ENCODE measurements around the gene PCMTD2. TPM values are rescaled to one million over a fixed set of nuclear protein-coding genes. Genes with fewer than 3 reads are reported as not detected.

PCMTD2 gene
- total and polyA plus RNA-seq, 2 of the 13 experiments (the other 11 are each of a cell fraction or from before 2014, with no cell fraction given) = 47.0 to 76.9 TPM

- TF ChIP-seq ZNF205 (CRISPR knock-in tag; IDR thresholded peaks at IDR 0.05) (peak; percentile 94), SAP130 (CRISPR knock-in tag; IDR thresholded peaks at IDR 0.05; ENCODE audit: low read depth) (peak; percentile 67), ZNF503 (CRISPR knock-in tag; IDR thresholded peaks at IDR 0.05) (no peak; the same call in none of the 2 replicates), ZNF333 (CRISPR knock-in tag; IDR thresholded peaks at IDR 0.05; ENCODE audit: borderline replicate concordance) (peak; percentile 95), AGO1 (IDR thresholded peaks at IDR 0.05; ENCODE audit: low read depth, low read length, poor library complexity, severe bottlenecking) (no peak), ZMYM3 (CRISPR knock-in tag; IDR thresholded peaks at IDR 0.05) (peak; percentile 70), ZNF605 (CRISPR knock-in tag; IDR thresholded peaks at IDR 0.05) (peak; percentile 44), NBN (conservative IDR thresholded peaks at IDR 0.05) (no peak), NCOA1 (CRISPR knock-in tag; IDR thresholded peaks at IDR 0.05) (peak; percentile 43; the same call in 1 of the 2 replicates), TFAP4 (IDR thresholded peaks at IDR 0.05; ENCODE audit: borderline replicate concordance, low read depth) (peak; percentile 7; the same call in 1 of the 2 replicates), ZBTB37 (CRISPR knock-in tag; IDR thresholded peaks at IDR 0.05) (no peak), SIN3A (IDR thresholded peaks at IDR 0.05; ENCODE audit: borderline replicate concordance, low read depth, low read length) (peak; percentile 61; the same call in 1 of the 2 replicates), GABPB1 (CRISPR knock-in tag; IDR thresholded peaks at IDR 0.05) (peak; percentile 89), ZNF276 (CRISPR knock-in tag; IDR thresholded peaks at IDR 0.05; ENCODE audit: low read depth) (peak; percentile 88), ZNF619 (CRISPR knock-in tag; IDR thresholded peaks at IDR 0.05) (peak; percentile 96), IRF2 (CRISPR knock-in tag; IDR thresholded peaks at IDR 0.05) (peak; percentile 65; the same call in 1 of the 2 replicates), ZBTB33 (CRISPR knock-in tag; IDR thresholded peaks at IDR 0.05) (no peak), ZMYM2 (CRISPR knock-in tag; IDR thresholded peaks at IDR 0.05) (no peak), NFE2L1 (CRISPR knock-in tag; IDR thresholded peaks at IDR 0.05; ENCODE audit: borderline replicate concordance) (peak; percentile 90), FOXC1 (CRISPR knock-in tag; IDR thresholded peaks at IDR 0.05; ENCODE audit: borderline replicate concordance) (peak; percentile 72), NFIC (IDR thresholded peaks at IDR 0.05; ENCODE audit: low read length) (no peak), ZEB1 (IDR thresholded peaks at IDR 0.05; ENCODE audit: insufficient replicate concordance, low read depth) (peak; percentile 16)
Observed at GRCh38 chr20:64255361-64256281, at the start of gene PCMTD2 (continued).
